ENCODE data around the gene QPCTL.

- TF ChIP-seq JUND (IDR thresholded peaks at IDR 0.05) (no peak), CTCF (IDR thresholded peaks at IDR 0.05) (no peak), POLR2AphosphoS5 (IDR thresholded peaks at IDR 0.05; ENCODE audit: low read depth, low read length) (no peak), FOXM1 (IDR thresholded peaks at IDR 0.05; ENCODE audit: low read depth) (no peak), EP300 (IDR thresholded peaks at IDR 0.05; ENCODE audit: borderline replicate concordance in 1 of 2, low read depth in 1 of 2, low read length in 1 of 2) (no peak), RCOR1 (IDR thresholded peaks at IDR 0.05; ENCODE audit: low read length) (no peak), RAD21 (IDR thresholded peaks at IDR 0.05; ENCODE audit: low read length) (no peak), RFX5 (IDR thresholded peaks at IDR 0.05; ENCODE audit: low read length) (no peak), GABPA (IDR thresholded peaks at IDR 0.05; ENCODE audit: low read depth) (no peak)
- TF ChIP-seq, protein P1, sequence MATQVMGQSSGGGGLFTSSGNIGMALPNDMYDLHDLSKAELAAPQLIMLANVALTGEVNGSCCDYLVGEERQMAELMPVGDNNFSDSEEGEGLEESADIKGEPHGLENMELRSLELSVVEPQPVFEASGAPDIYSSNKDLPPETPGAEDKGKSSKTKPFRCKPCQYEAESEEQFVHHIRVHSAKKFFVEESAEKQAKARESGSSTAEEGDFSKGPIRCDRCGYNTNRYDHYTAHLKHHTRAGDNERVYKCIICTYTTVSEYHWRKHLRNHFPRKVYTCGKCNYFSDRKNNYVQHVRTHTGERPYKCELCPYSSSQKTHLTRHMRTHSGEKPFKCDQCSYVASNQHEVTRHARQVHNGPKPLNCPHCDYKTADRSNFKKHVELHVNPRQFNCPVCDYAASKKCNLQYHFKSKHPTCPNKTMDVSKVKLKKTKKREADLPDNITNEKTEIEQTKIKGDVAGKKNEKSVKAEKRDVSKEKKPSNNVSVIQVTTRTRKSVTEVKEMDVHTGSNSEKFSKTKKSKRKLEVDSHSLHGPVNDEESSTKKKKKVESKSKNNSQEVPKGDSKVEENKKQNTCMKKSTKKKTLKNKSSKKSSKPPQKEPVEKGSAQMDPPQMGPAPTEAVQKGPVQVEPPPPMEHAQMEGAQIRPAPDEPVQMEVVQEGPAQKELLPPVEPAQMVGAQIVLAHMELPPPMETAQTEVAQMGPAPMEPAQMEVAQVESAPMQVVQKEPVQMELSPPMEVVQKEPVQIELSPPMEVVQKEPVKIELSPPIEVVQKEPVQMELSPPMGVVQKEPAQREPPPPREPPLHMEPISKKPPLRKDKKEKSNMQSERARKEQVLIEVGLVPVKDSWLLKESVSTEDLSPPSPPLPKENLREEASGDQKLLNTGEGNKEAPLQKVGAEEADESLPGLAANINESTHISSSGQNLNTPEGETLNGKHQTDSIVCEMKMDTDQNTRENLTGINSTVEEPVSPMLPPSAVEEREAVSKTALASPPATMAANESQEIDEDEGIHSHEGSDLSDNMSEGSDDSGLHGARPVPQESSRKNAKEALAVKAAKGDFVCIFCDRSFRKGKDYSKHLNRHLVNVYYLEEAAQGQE (IDR thresholded peaks at IDR 0.05; ENCODE audit: low read depth, low read length) = no peak
Observed at GRCh38 chr19:45753548-45753947, 61.1 kb downstream of the QPCTL start.

Measured in SK-N-SH (cell line).